Measurements from ENCODE around the gene ADPRM. TPM values are rescaled to one million over a fixed set of nuclear protein-coding genes. Genes with fewer than 3 reads are reported as not detected.

ADPRM gene
- total RNA-seq, 1 donor from 2014 or later = 9.4 TPM

DNA sequence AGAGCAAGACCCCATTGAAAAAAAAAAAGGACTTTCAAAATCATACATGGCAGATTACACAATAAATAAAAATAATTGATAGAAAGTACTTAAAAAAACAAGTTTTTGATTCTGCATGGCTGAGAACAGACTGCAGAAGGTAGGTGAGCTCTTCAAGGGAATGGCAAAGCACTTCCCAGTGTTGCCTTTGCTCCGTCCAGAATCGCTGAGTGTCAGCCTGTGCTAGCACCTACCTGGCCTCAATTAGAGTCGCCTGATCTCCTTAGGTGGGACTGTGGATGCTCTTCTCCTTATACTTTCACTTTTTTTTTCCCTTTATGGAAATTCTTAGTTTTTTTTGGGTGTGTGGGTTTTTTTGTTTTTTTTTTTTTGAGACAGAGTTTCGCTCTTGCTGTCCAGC lies 38.4 kb downstream of the ADPRM start:
- DNase-seq (no peak), ATAC-seq (no peak)
- H3K27me3 ChIP-seq (ENCODE audit: low read depth) = no peaks in the 10 kb centered on the region
- H3K4me3 ChIP-seq = no peak overlapping the region
- intact Hi-C loops (cut with DNase I) = no loop called here
- TF ChIP-seq, protein P1, sequence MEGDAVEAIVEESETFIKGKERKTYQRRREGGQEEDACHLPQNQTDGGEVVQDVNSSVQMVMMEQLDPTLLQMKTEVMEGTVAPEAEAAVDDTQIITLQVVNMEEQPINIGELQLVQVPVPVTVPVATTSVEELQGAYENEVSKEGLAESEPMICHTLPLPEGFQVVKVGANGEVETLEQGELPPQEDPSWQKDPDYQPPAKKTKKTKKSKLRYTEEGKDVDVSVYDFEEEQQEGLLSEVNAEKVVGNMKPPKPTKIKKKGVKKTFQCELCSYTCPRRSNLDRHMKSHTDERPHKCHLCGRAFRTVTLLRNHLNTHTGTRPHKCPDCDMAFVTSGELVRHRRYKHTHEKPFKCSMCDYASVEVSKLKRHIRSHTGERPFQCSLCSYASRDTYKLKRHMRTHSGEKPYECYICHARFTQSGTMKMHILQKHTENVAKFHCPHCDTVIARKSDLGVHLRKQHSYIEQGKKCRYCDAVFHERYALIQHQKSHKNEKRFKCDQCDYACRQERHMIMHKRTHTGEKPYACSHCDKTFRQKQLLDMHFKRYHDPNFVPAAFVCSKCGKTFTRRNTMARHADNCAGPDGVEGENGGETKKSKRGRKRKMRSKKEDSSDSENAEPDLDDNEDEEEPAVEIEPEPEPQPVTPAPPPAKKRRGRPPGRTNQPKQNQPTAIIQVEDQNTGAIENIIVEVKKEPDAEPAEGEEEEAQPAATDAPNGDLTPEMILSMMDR (IDR thresholded peaks at IDR 0.05) = no peak
- H3K4me1 ChIP-seq = peaks cover 19% of the 10 kb centered on the region
- no peaks in the 10 kb centered on the region for H3K9me3 ChIP-seq
- no peak overlapping the region for H3K27ac ChIP-seq
- no peaks in the 10 kb centered on the region for H3K36me3 ChIP-seq

DNA sequence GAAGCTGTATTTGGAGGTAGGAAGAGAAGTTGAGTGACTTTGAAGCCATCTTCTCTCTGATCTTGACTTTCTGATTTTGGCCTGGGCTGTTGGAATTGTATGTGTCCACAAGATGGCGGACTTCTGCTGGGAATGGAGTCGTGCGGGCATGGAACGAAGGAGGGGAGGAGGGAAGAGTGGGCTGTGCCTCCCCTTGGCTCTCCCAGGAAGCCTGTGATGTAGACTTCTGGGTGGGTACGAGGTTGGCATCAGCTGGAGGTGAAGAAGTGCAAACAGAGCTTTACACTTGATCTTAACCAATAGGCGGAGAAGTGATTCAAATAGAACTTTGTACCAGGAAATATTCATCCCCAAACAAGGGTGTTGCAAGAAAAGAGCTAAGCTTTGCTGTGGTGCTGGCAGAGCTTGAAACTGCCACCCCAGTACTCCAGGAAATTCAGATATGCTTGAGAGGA lies 39.8 kb downstream of the ADPRM start:
- TF ChIP-seq, protein P1 (IDR thresholded peaks at IDR 0.05) = peak; percentile 67
- DNase-seq (peak; percentile 77), ATAC-seq (peak; percentile 95 to 96)

DNA sequence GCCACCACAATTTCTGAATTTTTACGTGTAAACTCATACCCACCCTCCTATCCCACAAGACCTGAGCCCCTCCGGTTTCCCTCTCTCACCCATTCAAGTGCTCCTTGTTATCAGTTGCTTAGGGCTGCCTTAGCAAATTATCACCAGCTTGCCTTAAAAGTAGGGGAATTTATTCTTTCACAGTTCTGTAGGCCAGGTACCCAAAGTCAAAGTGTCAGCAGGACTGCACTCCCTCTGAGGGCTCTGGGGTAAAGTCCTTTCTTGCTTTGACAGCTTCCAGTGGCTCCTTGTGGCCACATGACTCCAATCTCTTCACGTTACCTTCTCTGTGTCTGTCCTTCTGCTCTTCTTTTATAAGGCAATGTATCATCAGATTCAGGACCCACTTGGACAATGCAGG lies 40.3 kb downstream of the ADPRM start:
- Histone ChIP-seq H3K4me3 (no peak overlapping the region), H3K36me3 (no peaks in the 10 kb centered on the region), H3K27ac (no peak overlapping the region), H3K9me3 (no peaks in the 10 kb centered on the region), H3K4me1 (peaks cover 19% of the 10 kb centered on the region), H3K27me3 (ENCODE audit: low read depth) (no peaks in the 10 kb centered on the region)
- TF ChIP-seq, protein P1 (IDR thresholded peaks at IDR 0.05) = no peak
- ATAC-seq = no peak
- intact Hi-C loops (cut with DNase I) = no loop called here
- no peak for DNase-seq

More for the DNA sequence above, 39.8 kb downstream of the ADPRM start:
- Histone ChIP-seq H3K4me1 (peaks cover 19% of the 10 kb centered on the region), H3K4me3 (no peak overlapping the region), H3K27me3 (ENCODE audit: low read depth) (no peaks in the 10 kb centered on the region), H3K9me3 (no peaks in the 10 kb centered on the region), H3K36me3 (no peaks in the 10 kb centered on the region), H3K27ac (no peak overlapping the region)
- intact Hi-C loops (cut with DNase I) = no loop called here

DNA sequence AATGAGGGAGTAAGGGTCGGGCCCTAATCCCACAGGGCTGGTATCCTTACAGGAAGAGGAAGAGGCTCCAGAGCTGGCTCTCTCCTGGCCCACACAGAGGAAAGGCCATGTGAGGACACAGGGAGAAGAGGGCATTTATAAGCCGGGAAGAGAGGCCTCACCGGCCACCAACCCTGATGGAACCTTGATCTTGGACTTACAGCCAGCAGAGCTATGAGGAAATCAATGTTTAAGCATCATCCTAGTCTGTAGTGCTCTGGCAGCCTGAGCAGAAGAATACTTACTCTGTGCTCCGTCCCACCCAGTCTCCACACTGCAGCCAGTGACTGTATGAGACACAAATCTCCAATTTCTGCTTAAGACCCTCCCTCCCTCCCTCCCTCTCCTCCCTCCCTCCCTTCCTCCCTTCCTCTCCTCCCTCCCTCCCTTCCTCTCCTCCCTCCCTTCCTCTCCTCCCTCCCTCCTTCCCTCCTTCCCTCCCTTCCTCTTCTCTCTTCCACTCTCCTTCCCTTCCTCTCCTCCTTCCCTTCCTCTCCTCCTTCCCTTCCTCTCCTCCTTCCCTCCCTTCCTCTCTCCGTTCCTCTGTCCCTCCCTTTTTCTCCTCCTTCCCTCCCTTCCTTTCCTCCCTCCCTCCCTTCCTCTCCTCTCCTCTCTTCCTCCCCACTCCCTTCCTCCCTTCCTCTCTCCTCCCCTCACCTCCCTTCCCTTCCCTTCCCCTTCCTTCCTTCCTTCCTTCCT lies 41.3 kb downstream of the ADPRM start:
- Histone ChIP-seq H3K9me3 (no peaks in the 10 kb centered on the region), H3K4me3 (no peak overlapping the region), H3K27me3 (ENCODE audit: low read depth) (no peaks in the 10 kb centered on the region), H3K27ac (no peak overlapping the region), H3K4me1 (peaks cover 19% of the 10 kb centered on the region), H3K36me3 (no peaks in the 10 kb centered on the region)
- TF ChIP-seq, protein P1 (IDR thresholded peaks at IDR 0.05) = no peak
- ATAC-seq (no peak), DNase-seq (no peak)
- intact Hi-C loops (cut with DNase I) = no loop called here

DNA sequence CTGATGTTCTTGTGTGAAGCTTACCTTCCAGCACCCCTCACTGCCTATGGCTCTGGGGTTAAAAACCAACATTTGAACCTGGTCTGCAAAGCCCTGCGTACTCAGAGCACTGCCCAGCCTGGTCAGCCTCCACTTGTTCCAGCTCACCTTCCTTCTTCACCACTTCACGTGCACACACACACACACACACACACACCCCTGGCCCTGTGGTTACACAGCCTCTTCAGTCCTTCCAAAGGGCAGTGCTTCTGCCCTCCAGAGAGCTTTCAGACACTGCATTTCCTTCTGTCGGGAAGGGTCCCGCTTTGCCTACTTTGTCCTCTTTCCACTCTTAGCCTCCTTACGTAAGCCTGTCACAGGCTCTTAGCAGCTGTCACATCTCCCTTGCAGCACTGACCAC lies 42.0 kb downstream of the ADPRM start:
- intact Hi-C loops (cut with DNase I) = no loop called here
- no peak overlapping the region for H3K27ac ChIP-seq
- no peak overlapping the region for H3K4me3 ChIP-seq
- ATAC-seq = peak in 1 of 2 donors; percentile 21
- TF ChIP-seq, protein P1 (IDR thresholded peaks at IDR 0.05) = no peak
- H3K36me3 ChIP-seq = no peaks in the 10 kb centered on the region
- H3K27me3 ChIP-seq (ENCODE audit: low read depth) = no peaks in the 10 kb centered on the region
- no peaks in the 10 kb centered on the region for H3K9me3 ChIP-seq
- DNase-seq = no peak
- H3K4me1 ChIP-seq = peaks cover 19% of the 10 kb centered on the region
